Adrenal gland (tissue), 5 donors: ENCODE measurements around the gene CORO7.

Experiments used
- CTCF ChIP-seq, 6 experiments: fragments of 450-650 bp in 4 of 6; fragments of 200-600 bp in 2 of 6; sonication (generic) in 1 of 6; IDR thresholded peaks; 1 replicate in 5 of 6; 2 replicates in 1 of 6; pipeline versions ENCODE4 v1.5.1 to v1.8.0; 2016 to 2021; ENCODE audit warnings: antibody characterized with exemption in 6 of 6, mild to moderate bottlenecking in 2 of 6, moderate library complexity in 1 of 6
- POLR2A ChIP-seq, 2 donors: fragments of 450-650 bp; IDR thresholded peaks; one replicate each; pipeline ENCODE4 v1.6.1; 2017; ENCODE audit warnings: antibody characterized with exemption in 2 of 2, mild to moderate bottlenecking in 2 of 2, moderate library complexity in 1 of 2
- donor health status: DM: no; HTN: no; CAD: no.

- TF ChIP-seq CTCF (IDR thresholded peaks at IDR 0.05) (no peak), POLR2A (IDR thresholded peaks at IDR 0.05) (no peak)
Measured at GRCh38 chr16:4361033-4361943, 55.1 kb downstream of the CORO7 start.
